SH-SY5Y (cell line): ENCODE results near the gene NNAT.

ENCODE experiments used
- GATA2 ChIP-seq: IDR thresholded peaks from 2 replicates; pipeline ENCODE4 v1.6.1; 2011; ENCODE audit warnings: mild to moderate bottlenecking, low read depth, low read length
- GATA3 ChIP-seq: IDR thresholded peaks from 2 replicates; pipeline ENCODE4 v1.6.1; 2011; ENCODE audit warnings: low read depth, mild to moderate bottlenecking, low read length, moderate library complexity

DNA sequence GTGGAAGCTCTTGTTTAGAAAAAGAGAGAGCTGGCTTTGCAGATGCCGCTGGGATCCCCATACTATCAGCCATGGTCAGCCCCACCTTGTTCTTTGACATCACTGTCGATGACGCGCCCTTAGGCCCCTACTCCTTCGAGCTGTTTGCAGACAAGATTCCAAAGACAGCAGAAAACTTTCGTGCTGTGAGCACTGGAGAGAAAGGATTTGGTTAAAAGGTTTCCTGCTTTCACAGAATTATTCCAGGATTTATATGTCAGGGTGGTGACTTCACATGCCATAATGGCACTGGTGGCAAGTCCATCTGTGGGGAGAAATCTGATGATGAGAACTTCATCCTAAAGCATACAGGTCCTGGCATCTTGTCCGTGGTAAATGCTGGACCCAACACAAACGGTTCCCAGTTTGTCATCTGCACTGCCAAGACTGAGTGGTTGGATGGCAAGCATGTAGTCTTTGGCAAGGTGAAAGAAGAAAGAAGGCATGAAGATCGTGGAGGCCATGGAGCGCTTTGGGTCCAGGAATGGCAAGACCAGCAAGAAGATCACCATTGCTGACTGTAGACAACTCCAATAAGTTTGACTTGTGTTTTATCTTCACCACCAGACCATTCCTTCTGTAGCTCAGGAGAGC lies 9.0 kb downstream of the NNAT start:
- TF ChIP-seq GATA2 (no peak), GATA3 (no peak)
